ENCODE measurements around the gene SMURF1. TPM values are rescaled to one million over a fixed set of nuclear protein-coding genes. Genes with fewer than 3 reads are reported as not detected.

The SMURF1 gene
- 10 to 100 TPM; 23.6 to 35.3 (median 27.8) TPM for total RNA-seq

DNA sequence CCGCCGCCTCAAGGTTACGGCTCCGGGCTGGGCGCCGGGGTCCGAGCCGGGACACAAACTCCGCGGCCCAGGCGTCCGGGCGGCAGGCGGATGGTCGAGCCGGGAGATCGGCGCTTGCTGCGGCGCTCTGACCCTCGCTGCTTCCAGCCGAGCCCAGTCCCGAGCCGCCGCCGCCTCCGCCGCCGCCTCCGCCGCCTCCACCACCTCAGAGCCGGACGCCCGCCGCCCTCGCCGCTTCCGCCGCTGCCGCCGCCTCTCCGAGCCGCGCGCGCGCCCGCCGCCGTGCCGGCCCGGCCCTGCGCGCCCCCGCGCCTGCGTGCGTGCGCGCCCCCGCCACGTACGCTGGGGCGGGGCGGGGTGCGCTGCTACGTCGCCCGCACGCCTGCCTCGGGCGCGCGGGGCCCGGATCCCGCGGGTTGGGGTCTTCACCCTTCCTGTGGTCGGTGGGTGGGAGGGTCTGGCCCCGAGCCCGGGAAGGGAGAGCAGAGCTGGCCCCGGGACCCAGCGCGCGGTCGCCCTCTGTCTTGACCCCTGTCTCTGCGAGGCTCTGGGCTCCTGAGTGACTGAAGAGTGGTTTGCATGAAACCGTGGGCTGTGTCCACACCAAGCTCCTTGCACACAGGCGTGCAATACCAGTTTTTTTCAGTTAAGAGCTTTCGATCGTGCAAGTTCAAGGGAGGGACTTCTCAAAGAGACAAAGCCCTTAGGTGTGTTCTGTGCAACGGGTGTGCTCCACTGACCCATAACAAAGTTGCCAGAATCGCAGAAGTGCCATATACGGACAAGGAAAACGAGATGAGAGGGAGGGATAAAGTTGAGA, at the start of gene SMURF1:
TSS of gene SMURF1 (minus strand) at position 256 of the 820 bp plus-strand sequence. CDS start 328 bp downstream, outside the sequence.
- ATAC-seq (ENCODE audit: low FRiP score) (peak; percentile 68), DNase-seq (ENCODE audit: low spot score) (no peak)
- TF ChIP-seq, protein P1, sequence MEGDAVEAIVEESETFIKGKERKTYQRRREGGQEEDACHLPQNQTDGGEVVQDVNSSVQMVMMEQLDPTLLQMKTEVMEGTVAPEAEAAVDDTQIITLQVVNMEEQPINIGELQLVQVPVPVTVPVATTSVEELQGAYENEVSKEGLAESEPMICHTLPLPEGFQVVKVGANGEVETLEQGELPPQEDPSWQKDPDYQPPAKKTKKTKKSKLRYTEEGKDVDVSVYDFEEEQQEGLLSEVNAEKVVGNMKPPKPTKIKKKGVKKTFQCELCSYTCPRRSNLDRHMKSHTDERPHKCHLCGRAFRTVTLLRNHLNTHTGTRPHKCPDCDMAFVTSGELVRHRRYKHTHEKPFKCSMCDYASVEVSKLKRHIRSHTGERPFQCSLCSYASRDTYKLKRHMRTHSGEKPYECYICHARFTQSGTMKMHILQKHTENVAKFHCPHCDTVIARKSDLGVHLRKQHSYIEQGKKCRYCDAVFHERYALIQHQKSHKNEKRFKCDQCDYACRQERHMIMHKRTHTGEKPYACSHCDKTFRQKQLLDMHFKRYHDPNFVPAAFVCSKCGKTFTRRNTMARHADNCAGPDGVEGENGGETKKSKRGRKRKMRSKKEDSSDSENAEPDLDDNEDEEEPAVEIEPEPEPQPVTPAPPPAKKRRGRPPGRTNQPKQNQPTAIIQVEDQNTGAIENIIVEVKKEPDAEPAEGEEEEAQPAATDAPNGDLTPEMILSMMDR (IDR thresholded peaks at IDR 0.05) = no peak

DNA sequence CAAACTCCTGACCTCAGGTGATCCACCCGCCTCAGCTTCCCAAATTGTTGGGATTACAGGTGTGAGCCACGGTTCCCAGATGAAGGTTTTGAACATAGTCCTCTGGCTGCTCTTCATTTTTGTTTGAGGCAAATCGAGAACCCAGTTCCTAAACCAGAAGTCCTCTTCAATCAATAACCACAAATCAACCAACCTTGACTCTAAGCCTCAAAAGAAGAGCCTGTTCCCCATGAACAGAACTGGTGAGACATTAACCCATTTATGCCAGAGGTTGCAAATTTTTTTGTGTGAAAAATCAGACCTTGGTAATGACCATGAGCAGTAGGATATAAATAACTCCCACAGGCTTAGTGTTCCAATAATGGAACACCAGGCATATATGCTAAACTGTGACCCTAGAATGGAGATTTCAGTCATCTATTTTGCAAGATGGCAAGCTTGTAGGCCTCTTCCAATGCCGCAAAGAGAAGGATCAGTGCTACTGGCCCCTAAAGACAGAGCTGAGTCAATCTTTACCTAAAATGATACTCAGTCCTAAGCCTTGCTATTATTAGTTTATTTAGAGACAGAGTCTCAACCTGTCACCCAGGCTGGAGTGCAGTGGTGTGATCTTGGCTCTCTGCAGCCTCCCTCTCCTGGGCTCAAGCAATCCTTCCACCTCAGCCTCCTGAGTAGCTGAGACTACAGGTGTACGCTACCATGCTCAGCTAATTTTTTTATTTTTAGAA, 48.1 kb upstream of the SMURF1 start:
- TF ChIP-seq, protein P1 (IDR thresholded peaks at IDR 0.05) = no peak
- DNase-seq (ENCODE audit: low spot score) (no peak), ATAC-seq (ENCODE audit: low FRiP score) (no peak)

DNA sequence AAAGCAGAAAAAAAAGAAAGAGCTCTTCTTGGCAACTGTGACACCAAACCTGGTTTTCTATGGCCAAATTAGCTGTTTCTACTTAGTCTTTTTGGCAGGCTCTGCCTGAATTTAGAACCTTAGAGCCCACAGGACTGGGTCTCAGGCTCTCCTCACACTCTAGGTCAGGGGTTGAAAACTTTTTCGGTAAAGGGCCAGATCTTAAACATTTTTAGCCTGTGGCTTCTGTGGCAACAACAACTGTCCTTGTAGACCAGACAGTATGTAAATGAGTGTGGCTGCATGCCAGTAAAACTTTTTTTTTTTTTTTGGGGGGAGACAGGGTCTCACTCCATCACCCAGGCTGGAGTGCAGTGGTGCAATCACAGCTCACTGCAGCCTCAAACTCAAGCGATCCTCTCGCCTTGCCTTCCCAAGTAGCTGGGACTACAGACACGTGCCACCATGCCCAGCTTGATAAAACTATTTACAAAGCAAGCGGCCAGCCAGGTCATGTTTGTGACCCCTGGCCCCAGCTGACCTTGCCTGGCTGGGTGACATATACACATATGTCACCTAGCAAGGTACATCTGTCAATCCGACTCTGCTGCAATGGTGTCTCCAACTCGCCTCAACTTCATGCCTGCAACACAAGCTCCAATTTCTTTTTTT, 46.6 kb upstream of the SMURF1 start:
- TF ChIP-seq, protein P1 (IDR thresholded peaks at IDR 0.05) = no peak
- no peak for ATAC-seq (ENCODE audit: low FRiP score)
- no peak for DNase-seq (ENCODE audit: low spot score)

DNA sequence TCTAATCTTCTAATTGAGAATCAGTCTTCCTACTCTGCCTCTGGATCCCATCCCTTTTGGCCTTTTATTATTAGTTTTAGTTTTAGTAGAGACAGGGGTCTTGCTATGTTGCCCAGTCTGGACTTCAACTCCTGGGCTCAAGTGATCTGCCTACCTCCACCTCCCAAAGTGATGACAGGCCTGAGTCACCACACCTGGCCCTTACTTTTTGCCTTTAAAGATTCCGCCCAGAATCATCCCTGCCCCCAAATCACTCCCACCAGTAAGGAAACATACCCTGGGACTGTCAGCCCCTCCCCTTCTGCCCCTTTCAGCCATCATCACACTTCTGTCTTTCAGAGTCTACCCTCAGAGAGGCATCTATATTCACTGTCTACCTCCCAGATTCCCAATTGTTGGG, 45.3 kb upstream of the SMURF1 start:
- no peak for ATAC-seq (ENCODE audit: low FRiP score)
- DNase-seq (ENCODE audit: low spot score) = no peak
- TF ChIP-seq, protein P1 (IDR thresholded peaks at IDR 0.05) = no peak

DNA sequence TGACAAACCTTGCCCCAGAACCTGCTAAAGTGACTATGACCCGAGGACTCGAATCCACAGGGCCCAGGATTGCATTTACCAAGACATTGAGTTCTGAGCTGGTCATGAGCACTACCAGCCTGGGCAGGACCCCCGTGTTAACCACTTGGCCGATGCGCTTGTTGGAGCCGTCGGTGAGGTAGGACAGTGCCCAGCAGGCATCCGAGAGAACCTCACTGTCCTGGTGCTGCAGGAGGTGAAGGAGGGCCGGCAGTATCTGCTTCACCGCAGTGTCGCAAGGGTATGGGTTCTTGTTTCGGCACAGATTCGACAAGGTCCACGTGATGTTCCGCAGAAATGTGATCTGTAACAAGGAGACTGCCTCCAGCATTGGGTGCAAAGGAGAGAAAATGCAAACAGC, 44.3 kb upstream of the SMURF1 start:
- ATAC-seq (ENCODE audit: low FRiP score) = no peak
- TF ChIP-seq, protein P1 (IDR thresholded peaks at IDR 0.05) = no peak
- no peak for DNase-seq (ENCODE audit: low spot score)

DNA sequence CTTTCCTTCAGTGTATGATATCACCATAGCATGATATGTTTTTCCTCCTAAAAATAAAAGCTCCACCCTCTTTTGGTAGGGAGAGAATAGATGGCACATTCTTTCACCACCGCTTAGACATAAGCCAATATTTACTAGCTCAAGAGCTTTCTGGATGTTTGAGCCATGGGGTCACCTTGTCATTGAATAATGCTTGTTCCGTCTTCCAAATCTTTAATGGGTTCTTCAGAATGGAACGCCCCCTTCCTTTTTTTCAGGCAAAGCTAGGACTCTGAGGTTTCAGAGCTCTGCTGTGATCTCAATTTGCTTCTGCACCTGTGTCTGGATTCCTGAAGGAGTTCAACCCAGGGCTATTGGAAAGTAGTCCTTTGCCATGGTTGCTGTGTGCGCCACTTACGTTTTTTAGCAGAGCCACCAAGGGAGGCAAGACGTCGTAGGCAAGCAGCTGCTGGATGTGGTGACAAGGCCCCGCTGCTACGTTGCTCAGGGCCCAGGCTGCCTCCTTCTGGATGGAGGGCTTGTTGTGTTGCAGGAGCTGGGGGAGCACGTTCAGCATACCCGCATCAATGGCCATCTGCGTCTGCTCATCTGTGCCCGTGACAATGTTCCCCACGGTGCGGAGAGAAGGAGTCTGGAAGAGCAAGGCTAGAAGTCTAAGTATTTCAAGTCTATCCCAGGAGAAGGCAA, 40.8 kb upstream of the SMURF1 start:
- ATAC-seq (ENCODE audit: low FRiP score) (no peak), DNase-seq (ENCODE audit: low spot score) (no peak)
- TF ChIP-seq, protein P1 (IDR thresholded peaks at IDR 0.05) = no peak

Measured in omental fat pad (tissue), 4 donors.